ENCODE measurements around the gene TMEM242.
A peak's percentile ranks its signal among the peaks of the same experiment; 100 is the strongest.

Gene TMEM242

DNA sequence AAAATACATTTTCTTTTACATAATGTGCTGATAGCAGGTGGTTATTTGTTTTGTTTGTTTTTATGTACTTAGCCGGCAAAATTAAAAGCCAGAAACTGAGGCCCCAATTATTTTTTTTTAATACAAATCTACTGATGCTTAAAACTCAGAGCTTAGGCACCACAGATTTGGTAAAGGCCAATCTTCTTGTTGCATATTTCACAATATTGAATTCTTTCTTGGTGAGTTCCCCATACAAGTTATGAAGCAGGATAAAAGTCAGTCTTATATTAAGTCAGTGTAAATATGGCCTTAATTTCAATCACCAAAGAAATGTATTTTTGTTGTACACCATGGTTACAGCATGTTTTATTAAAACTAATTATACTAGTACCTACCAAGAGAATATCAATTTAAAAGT is 41.4 kb upstream of the TMEM242 start:
- ATAC-seq = no peak

GRCh38 chr6:157361886-157362285 is 38.6 kb upstream of the TMEM242 start:
- no peak for ATAC-seq
- TF ChIP-seq BACH2 (CRISPR knock-in tag; IDR thresholded peaks at IDR 0.05; ENCODE audit: borderline replicate concordance) = no peak
- no peak for TF ChIP-seq ZFP3 (CRISPR knock-in tag; IDR thresholded peaks at IDR 0.05)
- TF ChIP-seq, protein P1, sequence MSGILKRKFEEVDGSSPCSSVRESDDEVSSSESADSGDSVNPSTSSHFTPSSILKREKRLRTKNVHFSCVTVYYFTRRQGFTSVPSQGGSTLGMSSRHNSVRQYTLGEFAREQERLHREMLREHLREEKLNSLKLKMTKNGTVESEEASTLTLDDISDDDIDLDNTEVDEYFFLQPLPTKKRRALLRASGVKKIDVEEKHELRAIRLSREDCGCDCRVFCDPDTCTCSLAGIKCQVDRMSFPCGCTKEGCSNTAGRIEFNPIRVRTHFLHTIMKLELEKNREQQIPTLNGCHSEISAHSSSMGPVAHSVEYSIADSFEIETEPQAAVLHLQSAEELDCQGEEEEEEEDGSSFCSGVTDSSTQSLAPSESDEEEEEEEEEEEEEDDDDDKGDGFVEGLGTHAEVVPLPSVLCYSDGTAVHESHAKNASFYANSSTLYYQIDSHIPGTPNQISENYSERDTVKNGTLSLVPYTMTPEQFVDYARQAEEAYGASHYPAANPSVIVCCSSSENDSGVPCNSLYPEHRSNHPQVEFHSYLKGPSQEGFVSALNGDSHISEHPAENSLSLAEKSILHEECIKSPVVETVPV (CRISPR knock-in tag; IDR thresholded peaks at IDR 0.05) = no peak
- TF ChIP-seq CSDC2 (CRISPR knock-in tag; IDR thresholded peaks at IDR 0.05) = no peak
- no peak for TF ChIP-seq GLIS3 (CRISPR knock-in tag; IDR thresholded peaks at IDR 0.05)
- TF ChIP-seq TOX (CRISPR knock-in tag; IDR thresholded peaks at IDR 0.05; ENCODE audit: borderline replicate concordance) = no peak

More for the DNA sequence above, 41.4 kb upstream of the TMEM242 start:
- TF ChIP-seq CSDC2 (CRISPR knock-in tag; IDR thresholded peaks at IDR 0.05) (no peak), ARNTL (CRISPR knock-in tag; IDR thresholded peaks at IDR 0.05; ENCODE audit: borderline replicate concordance, low read depth) (no peak), RARB (CRISPR knock-in tag; IDR thresholded peaks at IDR 0.05) (no peak), ZFP3 (CRISPR knock-in tag; IDR thresholded peaks at IDR 0.05) (no peak), ZC3H10 (CRISPR knock-in tag; IDR thresholded peaks at IDR 0.05) (no peak)
- TF ChIP-seq, protein P2, sequence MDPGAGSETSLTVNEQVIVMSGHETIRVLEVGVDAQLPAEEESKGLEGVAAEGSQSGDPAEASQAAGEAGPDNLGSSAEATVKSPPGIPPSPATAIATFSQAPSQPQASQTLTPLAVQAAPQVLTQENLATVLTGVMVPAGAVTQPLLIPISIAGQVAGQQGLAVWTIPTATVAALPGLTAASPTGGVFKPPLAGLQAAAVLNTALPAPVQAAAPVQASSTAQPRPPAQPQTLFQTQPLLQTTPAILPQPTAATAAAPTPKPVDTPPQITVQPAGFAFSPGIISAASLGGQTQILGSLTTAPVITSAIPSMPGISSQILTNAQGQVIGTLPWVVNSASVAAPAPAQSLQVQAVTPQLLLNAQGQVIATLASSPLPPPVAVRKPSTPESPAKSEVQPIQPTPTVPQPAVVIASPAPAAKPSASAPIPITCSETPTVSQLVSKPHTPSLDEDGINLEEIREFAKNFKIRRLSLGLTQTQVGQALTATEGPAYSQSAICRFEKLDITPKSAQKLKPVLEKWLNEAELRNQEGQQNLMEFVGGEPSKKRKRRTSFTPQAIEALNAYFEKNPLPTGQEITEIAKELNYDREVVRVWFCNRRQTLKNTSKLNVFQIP (CRISPR knock-in tag; IDR thresholded peaks at IDR 0.05; ENCODE audit: borderline replicate concordance, low read depth) = no peak

- TF ChIP-seq, protein P3, sequence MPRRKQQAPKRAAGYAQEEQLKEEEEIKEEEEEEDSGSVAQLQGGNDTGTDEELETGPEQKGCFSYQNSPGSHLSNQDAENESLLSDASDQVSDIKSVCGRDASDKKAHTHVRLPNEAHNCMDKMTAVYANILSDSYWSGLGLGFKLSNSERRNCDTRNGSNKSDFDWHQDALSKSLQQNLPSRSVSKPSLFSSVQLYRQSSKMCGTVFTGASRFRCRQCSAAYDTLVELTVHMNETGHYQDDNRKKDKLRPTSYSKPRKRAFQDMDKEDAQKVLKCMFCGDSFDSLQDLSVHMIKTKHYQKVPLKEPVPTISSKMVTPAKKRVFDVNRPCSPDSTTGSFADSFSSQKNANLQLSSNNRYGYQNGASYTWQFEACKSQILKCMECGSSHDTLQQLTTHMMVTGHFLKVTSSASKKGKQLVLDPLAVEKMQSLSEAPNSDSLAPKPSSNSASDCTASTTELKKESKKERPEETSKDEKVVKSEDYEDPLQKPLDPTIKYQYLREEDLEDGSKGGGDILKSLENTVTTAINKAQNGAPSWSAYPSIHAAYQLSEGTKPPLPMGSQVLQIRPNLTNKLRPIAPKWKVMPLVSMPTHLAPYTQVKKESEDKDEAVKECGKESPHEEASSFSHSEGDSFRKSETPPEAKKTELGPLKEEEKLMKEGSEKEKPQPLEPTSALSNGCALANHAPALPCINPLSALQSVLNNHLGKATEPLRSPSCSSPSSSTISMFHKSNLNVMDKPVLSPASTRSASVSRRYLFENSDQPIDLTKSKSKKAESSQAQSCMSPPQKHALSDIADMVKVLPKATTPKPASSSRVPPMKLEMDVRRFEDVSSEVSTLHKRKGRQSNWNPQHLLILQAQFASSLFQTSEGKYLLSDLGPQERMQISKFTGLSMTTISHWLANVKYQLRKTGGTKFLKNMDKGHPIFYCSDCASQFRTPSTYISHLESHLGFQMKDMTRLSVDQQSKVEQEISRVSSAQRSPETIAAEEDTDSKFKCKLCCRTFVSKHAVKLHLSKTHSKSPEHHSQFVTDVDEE (CRISPR knock-in tag; IDR thresholded peaks at IDR 0.05) = no peak
- TF ChIP-seq GLIS3 (CRISPR knock-in tag; IDR thresholded peaks at IDR 0.05) (no peak), ZFP30 (CRISPR knock-in tag; IDR thresholded peaks at IDR 0.05) (no peak), ESRRG (CRISPR knock-in tag; IDR thresholded peaks at IDR 0.05) (no peak), RARB (CRISPR knock-in tag; IDR thresholded peaks at IDR 0.05) (no peak), ZNF565 (CRISPR knock-in tag; conservative IDR thresholded peaks at IDR 0.05; ENCODE audit: low read depth) (no peak)
- TF ChIP-seq, protein P4, sequence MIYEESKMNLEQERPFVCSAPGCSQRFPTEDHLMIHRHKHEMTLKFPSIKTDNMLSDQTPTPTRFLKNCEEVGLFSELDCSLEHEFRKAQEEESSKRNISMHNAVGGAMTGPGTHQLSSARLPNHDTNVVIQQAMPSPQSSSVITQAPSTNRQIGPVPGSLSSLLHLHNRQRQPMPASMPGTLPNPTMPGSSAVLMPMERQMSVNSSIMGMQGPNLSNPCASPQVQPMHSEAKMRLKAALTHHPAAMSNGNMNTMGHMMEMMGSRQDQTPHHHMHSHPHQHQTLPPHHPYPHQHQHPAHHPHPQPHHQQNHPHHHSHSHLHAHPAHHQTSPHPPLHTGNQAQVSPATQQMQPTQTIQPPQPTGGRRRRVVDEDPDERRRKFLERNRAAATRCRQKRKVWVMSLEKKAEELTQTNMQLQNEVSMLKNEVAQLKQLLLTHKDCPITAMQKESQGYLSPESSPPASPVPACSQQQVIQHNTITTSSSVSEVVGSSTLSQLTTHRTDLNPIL (CRISPR knock-in tag; IDR thresholded peaks at IDR 0.05; ENCODE audit: low read depth) = no peak
- ATAC-seq = no peak
Observed at GRCh38 chr6:157358287-157358686, 35.0 kb upstream of the TMEM242 start.

DNA sequence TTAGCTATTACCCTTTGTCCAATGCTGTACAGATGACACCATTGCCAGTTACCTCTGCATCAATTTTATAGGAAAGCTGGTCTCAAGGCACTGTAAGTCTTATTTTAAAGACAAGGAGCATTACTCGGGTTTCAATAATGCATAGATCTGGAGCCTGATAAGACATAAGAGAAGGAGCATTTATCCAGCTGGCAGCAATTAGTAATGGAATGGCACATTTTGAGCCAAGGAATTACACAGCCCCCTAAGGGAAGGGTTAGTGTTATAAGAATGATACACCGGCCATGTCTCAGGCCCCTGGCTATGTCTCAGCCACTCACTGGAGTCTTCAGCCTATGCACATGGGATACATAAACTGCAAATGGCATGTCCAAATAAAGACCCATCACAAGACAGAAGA is 23.1 kb upstream of the TMEM242 start:
- ATAC-seq = peak; percentile 61
- TF ChIP-seq ARNTL (CRISPR knock-in tag; IDR thresholded peaks at IDR 0.05; ENCODE audit: borderline replicate concordance, low read depth) (no peak), ZC3H10 (CRISPR knock-in tag; IDR thresholded peaks at IDR 0.05) (no peak), TCF4 (CRISPR knock-in tag; IDR thresholded peaks at IDR 0.05; ENCODE audit: borderline replicate concordance) (no peak), CSDC2 (CRISPR knock-in tag; IDR thresholded peaks at IDR 0.05) (no peak), ISL1 (CRISPR knock-in tag; IDR thresholded peaks at IDR 0.05) (no peak), TOX (CRISPR knock-in tag; IDR thresholded peaks at IDR 0.05; ENCODE audit: borderline replicate concordance) (no peak), BACH2 (CRISPR knock-in tag; IDR thresholded peaks at IDR 0.05; ENCODE audit: borderline replicate concordance) (no peak), SNAI2 (CRISPR knock-in tag; IDR thresholded peaks at IDR 0.05) (no peak), ESRRG (CRISPR knock-in tag; IDR thresholded peaks at IDR 0.05) (no peak), OSR1 (CRISPR knock-in tag; IDR thresholded peaks at IDR 0.05) (no peak), GLIS3 (CRISPR knock-in tag; IDR thresholded peaks at IDR 0.05) (no peak), ZNF565 (CRISPR knock-in tag; conservative IDR thresholded peaks at IDR 0.05; ENCODE audit: low read depth) (no peak)
- TF ChIP-seq, protein P1 (CRISPR knock-in tag; IDR thresholded peaks at IDR 0.05) = no peak
- TF ChIP-seq, protein P3 (CRISPR knock-in tag; IDR thresholded peaks at IDR 0.05) = no peak
- TF ChIP-seq, protein P4 (CRISPR knock-in tag; IDR thresholded peaks at IDR 0.05; ENCODE audit: low read depth) = no peak
